A549 treated with RU486 at 1 μM for 4 hours (cell line): ENCODE data around the gene SCAF8. TPM values are rescaled to one million over a fixed set of nuclear protein-coding genes. Genes with fewer than 3 reads are reported as not detected.

Experiments
- total RNA-seq: library from RNA; stranded (reverse); fragments of 200-300 nt; extraction: Qiagen RNA extraction; gene quantifications from 5 replicates; pipeline ENCODE4 v1.2.3, GENCODE V29; 2022; ENCODE audit warnings: low read depth

Gene SCAF8, protein sequence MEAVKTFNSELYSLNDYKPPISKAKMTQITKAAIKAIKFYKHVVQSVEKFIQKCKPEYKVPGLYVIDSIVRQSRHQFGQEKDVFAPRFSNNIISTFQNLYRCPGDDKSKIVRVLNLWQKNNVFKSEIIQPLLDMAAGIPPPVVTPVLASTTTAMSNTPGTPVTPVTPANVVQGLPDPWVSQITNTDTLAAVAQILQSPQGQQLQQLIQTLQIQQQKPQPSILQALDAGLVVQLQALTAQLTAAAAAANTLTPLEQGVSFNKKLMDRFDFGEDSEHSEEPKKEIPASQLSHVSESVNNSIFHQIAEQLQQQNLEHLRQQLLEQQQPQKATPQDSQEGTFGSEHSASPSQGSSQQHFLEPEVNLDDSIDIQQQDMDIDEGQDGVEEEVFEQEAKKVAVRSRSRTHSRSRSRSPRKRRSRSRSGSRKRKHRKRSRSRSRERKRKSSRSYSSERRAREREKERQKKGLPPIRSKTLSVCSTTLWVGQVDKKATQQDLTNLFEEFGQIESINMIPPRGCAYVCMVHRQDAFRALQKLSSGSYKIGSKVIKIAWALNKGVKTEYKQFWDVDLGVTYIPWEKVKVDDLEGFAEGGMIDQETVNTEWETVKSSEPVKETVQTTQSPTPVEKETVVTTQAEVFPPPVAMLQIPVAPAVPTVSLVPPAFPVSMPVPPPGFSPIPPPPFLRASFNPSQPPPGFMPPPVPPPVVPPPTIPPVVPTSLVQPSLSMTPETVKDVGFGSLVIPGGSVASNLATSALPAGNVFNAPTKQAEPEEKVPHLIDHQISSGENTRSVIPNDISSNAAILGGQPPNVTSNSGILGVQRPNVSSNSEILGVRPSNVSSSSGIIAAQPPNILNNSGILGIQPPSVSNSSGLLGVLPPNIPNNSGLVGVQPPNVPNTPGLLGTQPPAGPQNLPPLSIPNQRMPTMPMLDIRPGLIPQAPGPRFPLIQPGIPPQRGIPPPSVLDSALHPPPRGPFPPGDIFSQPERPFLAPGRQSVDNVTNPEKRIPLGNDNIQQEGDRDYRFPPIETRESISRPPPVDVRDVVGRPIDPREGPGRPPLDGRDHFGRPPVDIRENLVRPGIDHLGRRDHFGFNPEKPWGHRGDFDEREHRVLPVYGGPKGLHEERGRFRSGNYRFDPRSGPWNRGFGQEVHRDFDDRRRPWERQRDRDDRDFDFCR (N-terminal part only)
- total RNA-seq = 15.2 to 22.5 TPM (median 17.4 TPM) in 5 replicates

GRCh38 chr6:154733183-154733625, at the start of gene SCAF8:
Gene SCAF8 (plus strand): TSS chr6:154733416. CDS start chr6:154733901, 485 bp downstream.

Other genes starting within 250 kb of the SCAF8 start
- 5.1 to 6.7 TPM (median 5.4 TPM) in 5 replicates for gene CNKSR3, start 222.7 kb upstream of the SCAF8 start, total RNA-seq